NAMALWA (cell line): ENCODE results near the gene CAMKK2.
"Not testable (repeated sequence)": the region's sequence is repeated elsewhere in the genome, so short reads cannot be mapped to it uniquely, and the experiment has no call there.

Source experiments
- DNase-seq: peaks from one replicate; pipeline ENCODE4 v3.0.0-alpha.2; 2015; ENCODE audit warnings: low spot score

CAMKK2 gene

GRCh38 chr12:121223292-121224285, 72.9 kb downstream of the CAMKK2 start:
- DNase-seq: peak; percentile 40

GRCh38 chr12:121222847-121223246, 73.7 kb downstream of the CAMKK2 start:
- no peak for DNase-seq

- no peak for DNase-seq
Observed at GRCh38 chr12:121219353-121219986, 77.0 kb downstream of the CAMKK2 start.

- no peak for DNase-seq
Observed at GRCh38 chr12:121218588-121219352, 77.7 kb downstream of the CAMKK2 start.

GRCh38 chr12:121217761-121218160, 78.7 kb downstream of the CAMKK2 start:
- DNase-seq: no peak

- DNase-seq: no peak
Observed at GRCh38 chr12:121217063-121217462, 79.4 kb downstream of the CAMKK2 start.

GRCh38 chr12:121216102-121216501, 80.4 kb downstream of the CAMKK2 start:
- DNase-seq: no peak

- no peak for DNase-seq
Observed at GRCh38 chr12:121214855-121215745, 81.4 kb downstream of the CAMKK2 start.

GRCh38 chr12:121214166-121214777, 82.2 kb downstream of the CAMKK2 start:
- DNase-seq: no peak

- DNase-seq: no peak
Observed at GRCh38 chr12:121212875-121213274, 83.6 kb downstream of the CAMKK2 start.

- DNase-seq: peak; percentile 85
Observed at GRCh38 chr12:121209624-121210572, 86.6 kb downstream of the CAMKK2 start, which contains the start of gene P2RX4. Gene P2RX4 (plus strand): TSS chr12:121210129. CDS start chr12:121210165, 36 bp downstream.

GRCh38 chr12:121209221-121209620, 87.3 kb downstream of the CAMKK2 start:
- no peak for DNase-seq

GRCh38 chr12:121208571-121208970, 87.9 kb downstream of the CAMKK2 start:
- not testable (repeated sequence) for DNase-seq

- no peak for DNase-seq
Observed at GRCh38 chr12:121205491-121205890, 91.0 kb downstream of the CAMKK2 start.

GRCh38 chr12:121203482-121203881, 93.0 kb downstream of the CAMKK2 start:
- DNase-seq: no peak

- no peak for DNase-seq
Observed at GRCh38 chr12:121202407-121203355, 93.8 kb downstream of the CAMKK2 start.

- not testable (repeated sequence) for DNase-seq
Observed at GRCh38 chr12:121201140-121201539, 95.4 kb downstream of the CAMKK2 start.

GRCh38 chr12:121198949-121199348, 97.6 kb downstream of the CAMKK2 start:
- no peak for DNase-seq
